GM19025 (cell line): ENCODE measurements around the gene MCF2L2.
A peak's percentile ranks its signal among the peaks of the same experiment; 100 is the strongest.
"Not testable (repeated sequence)": the region's sequence is repeated elsewhere in the genome, so short reads cannot be mapped to it uniquely, and the experiment has no call there.

Experiments
- ATAC-seq: cut with Tn5 transposase; IDR thresholded peaks from one replicate; pipeline ENCODE4 v1.9.1; 2021; ENCODE audit warnings: mild to moderate bottlenecking, low read depth, moderate library complexity; ENCODE audit not compliant: unreplicated experiment

MCF2L2 gene

DNA sequence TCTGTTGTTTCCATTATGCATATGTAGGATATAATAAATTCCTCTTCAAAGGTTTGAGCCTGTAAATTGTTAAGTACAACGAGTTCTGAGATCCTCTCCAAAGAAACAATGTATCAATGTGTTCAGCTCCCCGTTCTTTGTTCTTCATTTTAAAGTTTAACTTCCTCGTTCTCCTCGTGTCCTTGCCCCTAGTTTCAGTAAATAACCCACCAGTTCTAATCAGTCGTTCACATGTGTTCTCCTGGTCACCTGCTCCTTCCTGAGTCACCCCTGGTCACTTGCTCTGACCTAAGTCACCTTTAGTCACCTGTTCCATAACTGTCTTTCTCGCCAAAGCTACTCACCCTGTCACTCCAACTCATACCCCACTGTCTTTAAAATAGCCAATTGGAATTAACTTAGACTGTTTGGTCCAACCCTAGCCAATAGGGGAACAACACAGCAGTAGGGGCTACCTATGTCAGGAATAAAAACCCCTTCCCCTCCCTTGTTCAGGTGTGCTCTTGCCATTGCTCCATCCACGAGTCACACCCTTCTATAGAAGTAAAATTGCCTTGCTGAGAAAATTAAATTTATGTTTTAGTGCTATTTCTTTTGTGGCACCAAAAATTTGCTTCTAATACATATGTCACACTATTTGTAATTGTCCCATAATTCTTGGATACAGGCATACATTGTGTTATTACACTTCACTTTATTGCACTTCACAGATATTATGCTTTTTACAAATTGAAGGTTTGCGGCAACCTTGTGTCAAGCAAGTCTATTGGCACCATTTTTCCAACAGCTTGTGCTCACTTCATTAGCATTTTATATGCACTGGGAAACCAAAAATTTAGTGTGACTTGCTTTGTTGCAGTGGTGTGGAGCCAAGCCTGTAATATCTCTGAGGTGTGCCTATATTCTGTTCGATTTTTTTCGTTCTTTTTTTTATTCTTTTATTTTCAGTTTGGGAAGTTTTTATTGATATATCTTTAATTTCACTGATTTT is 15.3 kb upstream of the MCF2L2 start:
- ATAC-seq, result no peak

DNA sequence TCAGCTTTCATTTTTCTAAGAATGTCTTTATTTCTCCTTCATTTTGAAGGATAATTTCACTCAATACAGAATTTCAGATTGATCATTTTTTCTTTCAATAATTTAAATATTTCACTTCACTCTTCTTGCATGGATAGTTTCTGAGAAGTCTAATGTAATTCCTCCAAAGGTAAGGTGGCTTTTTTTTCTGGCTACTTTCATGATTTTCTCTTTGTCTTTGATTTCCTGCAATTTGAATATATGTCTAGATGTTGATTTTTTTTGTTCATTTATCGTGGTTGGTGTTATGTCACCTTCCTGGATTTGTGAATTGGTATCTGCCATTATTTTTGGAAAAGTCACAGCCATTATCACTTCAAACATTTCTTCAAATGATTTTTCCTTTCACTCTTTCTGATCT is 14.6 kb upstream of the MCF2L2 start:
- ATAC-seq, result no peak

DNA sequence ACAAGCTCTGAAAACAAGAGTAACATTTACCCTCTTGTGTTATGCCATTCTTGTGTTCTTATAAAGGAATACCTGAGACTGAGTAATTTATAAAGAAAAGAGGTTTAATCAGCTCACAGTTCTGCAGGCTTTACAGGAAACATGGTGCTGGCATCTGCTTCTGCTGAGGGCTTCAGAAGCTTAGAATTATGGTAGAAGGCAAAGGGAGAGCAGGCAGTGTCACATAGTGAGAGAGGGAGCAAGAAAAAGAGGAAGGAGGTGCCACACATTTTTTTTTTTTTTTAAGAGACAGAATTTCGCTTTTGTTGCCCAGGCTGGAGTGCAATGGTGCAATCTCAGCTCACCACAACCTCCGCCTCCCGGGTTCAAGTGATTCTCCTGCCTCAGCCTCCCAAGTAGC is 12.1 kb upstream of the MCF2L2 start:
- not testable (repeated sequence) for ATAC-seq

DNA sequence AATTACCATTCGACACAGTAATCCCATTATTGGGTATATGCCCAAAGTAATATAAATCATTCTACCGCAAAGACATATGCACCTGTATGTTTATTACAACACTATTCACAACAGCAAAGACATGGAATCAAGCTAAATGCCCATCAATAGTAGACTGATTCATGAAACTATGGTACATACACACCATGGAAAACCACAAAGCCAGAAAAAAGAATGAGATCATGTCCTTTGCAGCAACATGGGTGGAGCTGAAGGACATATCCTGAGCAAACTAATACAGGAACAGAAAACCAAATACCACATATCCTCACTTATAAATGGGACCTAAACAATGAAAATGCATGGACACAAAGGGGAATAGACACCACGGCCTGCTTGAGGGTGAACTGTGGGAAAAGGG is 11.1 kb upstream of the MCF2L2 start:
- ATAC-seq, result no peak

DNA sequence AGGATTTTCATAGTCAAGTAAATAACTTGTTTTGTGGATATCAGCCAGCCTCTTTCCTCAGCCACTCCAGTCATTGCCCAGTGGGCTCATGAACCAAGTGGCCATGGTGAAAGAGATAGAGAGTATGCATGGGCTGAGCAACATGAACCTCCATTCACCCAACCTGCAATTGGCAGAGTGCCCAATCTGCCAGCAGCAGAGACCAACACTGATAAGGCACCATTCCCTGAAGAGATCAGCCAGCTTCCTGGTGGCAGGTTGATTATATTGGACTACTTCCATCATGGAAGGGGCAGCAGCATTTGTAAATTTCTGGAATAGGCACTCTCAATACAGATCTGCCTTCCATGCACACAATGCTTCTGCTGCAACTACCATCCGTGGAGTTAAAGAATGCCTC is 10.3 kb upstream of the MCF2L2 start:
- no peak for ATAC-seq

DNA sequence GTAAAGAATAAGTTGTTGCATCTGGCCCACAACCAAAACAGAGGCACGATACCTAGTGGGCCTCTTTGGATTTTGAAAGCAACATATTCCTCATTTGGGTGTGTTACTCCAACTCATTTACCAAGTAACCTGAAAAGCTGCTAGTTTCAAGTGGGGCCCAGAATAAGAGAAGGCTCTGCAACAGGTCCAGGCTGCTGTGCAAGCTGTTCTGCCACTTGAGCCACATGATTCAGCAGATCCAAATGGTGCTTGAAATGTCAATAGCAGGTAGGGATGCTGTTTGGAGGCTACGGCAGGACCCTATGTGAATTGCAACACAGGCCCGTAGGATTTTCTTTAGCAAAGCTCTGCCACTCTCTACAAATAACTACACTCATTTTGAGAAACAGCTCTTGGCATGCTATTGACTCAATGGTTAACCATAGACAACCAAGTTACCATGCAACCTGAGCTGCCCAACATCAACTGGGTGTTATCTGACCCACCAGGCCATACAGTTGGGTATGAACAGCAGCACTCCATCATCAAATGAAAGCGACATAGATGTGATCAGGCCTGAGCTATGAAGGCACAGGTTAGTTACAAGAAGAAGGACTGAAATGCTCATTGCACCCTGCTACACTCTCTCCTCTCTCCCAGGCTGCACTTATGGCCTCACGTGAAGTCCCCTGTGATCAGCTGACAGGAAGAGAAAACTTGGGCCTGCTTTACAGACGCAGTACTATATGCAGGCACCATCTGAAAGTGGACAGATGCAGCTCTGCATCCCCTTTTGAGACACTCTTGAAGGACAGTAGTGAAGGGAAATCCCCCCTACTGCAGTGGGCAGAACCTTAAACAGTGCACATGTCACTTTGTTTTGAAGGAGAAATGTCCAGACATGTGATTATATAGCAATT is 9.5 kb upstream of the MCF2L2 start:
- ATAC-seq, result no peak

DNA sequence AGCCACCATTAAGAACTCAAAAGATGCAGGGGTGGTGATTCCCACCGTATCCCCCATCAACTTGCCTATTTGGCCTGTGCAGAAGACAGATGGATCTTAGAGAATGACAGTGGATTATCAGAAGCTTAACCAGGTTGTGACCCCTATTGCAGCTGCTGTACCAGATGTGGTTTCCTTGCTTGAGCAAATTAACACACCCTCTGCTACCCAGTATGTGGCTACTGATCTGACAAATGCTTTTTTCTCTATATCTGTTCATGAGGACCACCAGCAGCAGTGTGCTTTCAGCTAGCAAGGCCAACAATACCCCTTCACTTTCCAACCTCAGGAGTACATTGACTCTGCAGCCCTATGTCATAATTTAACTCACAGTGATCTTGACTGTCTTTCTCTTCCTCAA is 8.6 kb upstream of the MCF2L2 start:
- ATAC-seq, result no peak

DNA sequence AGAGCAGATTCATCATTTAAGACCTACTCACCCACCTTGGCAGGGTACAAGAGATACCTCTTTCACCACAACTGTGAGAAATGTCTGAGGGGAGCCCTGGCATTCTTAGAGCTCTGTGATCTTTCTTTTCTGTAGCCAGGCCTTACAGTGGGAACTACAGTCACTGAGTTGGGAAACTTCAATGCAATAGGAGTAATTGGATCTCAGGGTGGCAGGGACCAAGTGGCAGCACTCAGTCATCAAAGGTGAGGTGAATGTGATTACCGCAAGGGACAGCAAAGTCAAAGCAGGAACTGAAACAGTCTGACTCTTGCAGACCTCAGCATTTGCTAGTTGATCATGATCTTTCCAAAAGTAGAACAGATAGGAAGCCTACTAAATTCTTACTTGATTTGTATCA is 7.2 kb upstream of the MCF2L2 start:
- peak; percentile 73 for ATAC-seq

DNA sequence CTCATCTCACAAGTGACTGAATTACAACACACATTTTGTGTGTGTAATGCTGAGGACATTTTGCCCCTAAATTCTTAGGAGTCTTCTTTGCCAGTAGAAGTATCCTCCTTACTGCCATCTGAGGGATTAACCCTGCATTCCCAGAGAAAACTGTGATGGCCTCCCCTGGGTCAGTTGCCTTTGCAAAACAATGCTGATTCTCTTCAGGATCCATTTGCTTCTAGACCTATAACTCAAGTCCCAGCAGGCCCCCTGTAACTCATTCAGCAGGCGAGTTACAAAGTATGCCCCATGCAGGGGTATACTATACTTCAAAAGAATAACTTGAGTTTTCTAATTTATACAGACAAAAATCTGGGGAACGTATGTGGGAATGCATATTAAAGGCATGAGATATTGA is 6.6 kb upstream of the MCF2L2 start:
- no peak for ATAC-seq

DNA sequence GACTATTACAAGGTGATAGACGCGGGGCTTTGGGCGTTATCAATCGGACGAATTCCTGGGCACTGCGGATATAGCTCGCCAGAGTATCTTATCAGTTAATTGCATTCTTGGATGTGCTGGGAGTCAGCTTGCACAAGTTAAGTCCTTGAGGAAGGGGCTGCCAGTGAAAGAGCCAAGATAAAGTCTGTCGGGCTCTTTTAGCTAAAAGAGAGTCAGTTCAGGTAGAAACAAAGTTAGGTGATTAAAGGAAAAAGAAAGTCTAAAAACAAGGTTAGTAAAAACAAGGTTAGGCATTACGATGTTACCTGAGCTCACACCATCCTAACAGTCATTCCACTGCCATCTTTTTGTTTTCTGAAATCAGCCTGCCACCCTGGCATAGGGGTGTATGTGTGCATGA is 6.1 kb upstream of the MCF2L2 start:
- ATAC-seq, result no peak

DNA sequence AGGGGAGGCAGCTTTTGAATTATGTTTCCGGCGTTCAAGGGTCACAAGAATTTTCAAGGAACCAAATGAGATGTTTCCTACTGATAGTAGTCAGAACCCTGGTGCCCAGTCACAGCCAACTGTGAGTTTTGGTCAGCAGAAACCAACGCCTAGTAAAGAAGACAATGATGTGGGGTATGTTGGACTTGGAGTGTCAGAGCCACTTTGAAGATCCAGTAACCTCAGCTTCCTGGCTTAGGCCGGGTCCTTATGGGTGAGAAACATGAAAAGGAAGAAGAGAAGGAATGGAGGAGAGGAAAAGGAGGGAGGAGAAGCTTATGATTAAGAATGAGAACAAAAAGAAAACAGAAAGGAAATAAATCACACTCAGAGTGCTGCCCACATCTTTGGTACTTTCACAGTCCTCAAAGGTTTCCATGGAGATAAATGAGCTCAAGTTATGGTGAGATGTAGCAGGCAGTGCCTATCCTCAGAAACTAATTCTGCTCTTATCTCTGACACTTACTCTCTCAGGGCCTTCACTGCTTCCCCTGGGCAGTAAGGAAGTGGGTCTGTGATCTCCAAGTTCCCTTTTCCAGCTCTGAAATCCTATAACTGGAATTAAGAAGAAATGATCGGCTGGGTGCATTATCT is 2.0 kb upstream of the MCF2L2 start:
- no peak for ATAC-seq

DNA sequence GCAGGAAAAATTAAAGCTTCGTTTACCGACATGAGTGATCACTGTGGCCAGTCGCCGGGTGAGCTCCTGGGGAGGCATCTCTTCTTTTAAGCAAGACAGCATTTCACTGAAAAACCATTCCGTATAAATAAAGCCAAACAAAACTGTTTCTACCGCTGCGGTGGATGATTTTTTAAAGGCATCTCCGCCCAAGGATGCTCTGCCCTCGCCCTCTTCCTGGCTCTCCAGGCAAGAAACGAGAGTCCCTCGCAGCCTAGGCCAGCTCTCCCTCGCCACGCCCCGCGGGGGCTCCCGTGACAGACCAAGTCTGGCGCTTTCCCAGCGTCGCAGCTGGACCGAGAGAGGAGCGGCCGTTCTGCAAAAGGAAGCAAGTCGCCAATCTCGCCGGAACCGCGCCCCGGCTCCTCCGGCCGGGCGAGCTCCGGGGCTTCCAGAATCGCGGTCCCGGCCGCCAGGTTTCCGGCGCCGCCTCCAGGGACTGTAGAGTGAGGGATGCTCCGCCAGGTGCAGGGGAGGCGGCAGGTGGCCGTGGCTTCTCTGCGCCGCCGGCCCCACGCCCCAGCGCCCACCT is 458 bp downstream of the MCF2L2 start:
- ATAC-seq, result peak; percentile 24

DNA sequence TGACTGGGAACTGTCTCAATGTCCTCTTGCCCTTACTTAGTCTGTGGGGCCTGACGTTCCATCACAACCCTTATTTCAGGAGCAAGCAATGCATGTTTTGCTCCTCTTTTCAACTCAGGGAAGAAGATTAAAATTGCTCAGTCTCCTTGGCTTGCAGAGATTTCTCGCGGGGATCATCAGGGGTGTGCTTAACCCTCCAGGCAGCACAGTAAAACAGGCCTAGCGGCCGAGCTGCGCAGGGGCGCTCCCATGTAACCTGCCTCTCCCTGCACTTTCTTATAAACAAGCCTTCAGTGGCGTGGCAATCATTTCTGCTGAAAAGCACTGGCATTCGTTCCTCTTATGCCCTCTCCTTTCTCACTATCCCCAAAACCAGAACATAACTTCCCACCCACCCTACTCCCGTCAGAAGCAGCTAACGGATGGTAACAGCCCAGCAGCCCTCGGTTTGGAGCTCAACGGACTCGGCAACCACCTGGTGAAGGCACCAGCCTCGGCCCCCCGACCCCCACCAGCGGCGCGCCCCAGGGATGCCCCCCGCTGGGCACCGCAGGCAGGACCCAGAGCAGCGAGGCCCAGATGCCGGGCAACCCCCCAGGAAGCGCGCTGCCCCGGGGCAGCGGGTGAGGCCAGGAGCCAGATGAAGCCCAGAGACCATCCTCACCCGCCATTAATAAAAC is 1.1 kb downstream of the MCF2L2 start:
- no peak for ATAC-seq

DNA sequence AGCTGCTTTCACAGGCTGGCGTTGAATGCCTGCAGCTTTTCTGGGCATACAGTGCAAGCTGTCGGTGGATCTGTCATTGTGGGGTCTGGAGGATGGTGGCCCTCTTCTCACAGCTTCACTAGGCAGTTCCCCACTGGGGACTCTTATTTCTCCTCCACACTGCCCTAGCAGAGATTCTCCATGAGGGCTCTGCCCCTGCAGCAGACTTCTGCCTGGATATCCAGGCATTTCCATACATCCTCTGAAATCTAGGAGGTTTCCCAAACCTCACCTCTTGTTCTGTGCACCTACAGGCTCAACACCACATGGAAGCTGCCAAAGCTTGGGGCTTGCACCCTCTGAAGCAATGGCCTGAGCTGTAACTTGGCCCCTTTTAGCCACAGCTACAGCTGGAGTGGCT is 9.6 kb downstream of the MCF2L2 start:
- ATAC-seq, result not testable (repeated sequence)

DNA sequence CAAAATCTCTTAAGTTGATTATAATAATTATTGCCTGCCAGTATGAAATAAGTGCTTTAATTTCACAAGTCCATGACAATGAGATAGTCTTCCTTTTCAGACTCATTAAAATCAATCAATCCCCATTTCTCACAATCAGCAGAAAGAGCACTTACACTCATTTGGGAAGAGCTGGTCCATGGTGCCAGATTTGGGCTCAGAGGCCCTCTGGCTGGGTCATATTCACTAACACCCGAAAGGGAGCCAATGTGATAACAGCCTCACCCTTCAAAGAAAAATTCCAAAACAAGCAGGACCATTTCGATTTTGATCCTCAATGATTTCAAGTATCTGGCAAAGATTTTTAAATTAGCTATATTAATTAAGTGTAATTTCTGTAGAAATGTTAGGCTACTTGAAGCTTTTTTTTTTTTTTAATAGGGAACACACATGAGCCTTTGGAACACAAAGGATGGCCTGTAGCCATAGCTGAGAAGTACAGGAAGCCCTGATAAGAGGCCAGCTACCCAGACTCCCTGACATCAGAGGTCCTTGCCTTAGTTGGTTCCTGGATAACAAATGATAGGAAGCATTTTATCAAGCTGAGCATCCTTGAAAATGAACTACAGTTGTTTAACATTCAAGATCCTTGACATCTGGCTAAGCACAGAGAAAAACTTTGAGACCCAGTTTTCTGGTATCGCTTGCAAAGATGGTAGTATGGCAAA is 17.1 kb downstream of the MCF2L2 start:
- no peak for ATAC-seq

DNA sequence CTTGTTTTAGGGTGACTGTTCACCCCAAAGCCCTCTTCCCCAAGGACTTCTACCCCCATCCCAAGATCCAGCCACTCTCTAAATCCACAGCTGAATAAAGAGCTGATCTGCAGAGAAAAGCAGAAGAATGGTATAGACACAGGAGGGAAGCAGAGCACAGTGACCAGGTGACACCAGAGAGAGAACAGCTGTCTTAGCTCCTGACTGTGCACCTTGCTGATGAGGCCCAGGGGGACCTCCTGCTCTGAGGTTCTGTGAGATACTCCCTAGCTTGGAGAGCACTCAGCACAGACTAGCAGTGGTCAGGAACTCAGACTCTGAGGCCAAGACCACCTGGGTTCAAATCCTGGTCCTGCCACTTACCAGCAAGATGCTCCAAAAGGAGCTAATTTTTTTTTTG is 17.7 kb downstream of the MCF2L2 start:
- ATAC-seq, result no peak

DNA sequence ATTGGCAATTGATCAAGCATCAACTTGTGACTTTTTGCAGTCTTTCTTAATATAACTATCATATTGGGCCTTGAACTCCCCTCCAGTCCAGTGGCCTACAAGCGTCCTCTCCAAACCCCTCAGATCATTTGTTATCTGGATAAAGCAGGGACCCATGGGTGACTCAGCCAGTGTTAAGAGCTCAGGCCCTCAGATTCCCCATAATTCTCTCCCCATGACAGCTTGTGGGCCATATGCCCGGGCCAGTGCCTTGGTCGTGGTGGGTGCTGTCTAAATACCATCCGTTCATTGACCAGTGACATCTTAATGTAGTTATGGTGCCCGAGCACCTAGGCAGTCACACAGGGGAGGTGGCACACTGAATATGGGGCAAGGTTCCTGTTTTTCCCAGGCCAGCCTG is 18.1 kb downstream of the MCF2L2 start:
- ATAC-seq, result no peak

DNA sequence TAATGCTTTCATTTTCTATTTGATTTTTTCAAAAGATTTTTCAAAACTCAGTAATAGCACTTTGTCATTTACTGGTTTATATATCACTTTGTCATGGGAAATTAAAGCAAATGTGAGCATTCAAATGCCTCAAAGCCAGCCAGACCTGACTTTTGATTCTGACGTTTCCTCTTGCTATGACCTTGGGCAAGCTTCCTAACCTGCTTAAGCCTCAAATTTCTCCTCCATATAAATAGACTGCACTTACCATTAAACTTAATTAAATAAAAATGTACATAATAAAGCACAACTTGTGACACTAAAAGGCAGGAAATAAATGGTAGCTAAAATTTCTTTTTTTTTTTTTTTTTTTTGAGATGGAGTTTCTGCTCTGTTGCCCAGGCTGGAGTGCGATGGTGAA is 19.2 kb downstream of the MCF2L2 start:
- ATAC-seq, result no peak

DNA sequence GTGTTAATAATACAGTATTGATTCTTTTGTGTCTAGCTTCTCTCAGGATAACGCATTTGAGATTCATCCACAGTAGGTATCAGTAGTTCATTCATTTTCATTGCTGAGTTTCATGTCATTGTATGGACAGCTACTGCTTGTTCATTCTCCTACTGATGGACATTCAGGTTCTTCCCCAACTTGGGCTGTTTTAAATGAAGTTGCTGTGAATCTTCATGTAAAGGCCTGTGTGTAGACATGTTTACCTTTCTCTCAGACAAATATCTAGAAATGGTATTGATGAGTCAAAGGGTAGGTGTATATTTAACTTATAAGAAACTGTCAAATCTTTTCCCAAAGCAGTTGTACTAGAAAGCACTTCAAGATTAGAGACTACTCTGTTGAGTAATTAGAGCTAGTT is 26.7 kb downstream of the MCF2L2 start:
- ATAC-seq, result no peak
